HG03103 (cell line): ENCODE measurements around the gene NKAIN2.
"Not testable (repeated sequence)": the region's sequence is repeated elsewhere in the genome, so short reads cannot be mapped to it uniquely, and the experiment has no call there.

ENCODE experiments used
- ATAC-seq: cut with Tn5 transposase; IDR thresholded peaks from one replicate; pipeline ENCODE4 v1.9.1; 2021; ENCODE audit warnings: low read depth; ENCODE audit not compliant: unreplicated experiment

NKAIN2 gene

DNA sequence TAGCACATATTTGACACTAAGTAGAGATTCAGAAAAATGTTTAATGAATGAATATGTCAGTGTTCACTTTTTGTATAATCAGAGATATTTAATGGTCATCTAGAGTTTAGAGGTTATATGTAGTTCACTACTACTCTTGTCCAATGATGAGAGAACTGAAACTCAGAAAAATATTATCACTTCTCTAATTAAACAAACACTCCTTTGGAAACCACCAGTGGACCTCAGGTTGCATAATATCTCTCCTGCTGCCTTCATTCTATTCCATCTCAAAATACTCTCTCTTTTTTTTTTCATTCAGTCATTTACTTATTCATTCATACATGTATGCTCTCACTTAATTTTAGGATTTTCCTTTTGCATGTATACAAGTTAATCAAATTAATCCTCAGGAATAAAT lies 735.4 kb downstream of the NKAIN2 start:
- ATAC-seq: no peak

DNA sequence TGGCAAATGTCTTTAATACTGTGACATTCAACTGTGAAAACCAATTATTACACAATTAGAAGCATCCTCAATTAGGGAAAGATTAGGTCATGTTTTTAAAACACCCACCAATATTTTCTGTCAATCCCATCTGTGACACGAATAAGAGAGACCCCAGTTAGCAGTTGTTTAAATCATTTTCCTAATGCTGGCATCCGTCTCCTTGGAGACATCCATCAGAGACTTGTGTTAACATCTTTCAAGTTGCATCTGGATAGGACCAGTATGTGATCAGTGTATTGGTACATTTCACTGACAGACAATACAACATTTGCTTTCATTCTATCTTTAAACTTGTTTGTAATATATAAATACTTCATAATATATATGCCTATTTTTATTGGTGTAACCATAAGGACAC lies 737.9 kb downstream of the NKAIN2 start:
- no peak for ATAC-seq

DNA sequence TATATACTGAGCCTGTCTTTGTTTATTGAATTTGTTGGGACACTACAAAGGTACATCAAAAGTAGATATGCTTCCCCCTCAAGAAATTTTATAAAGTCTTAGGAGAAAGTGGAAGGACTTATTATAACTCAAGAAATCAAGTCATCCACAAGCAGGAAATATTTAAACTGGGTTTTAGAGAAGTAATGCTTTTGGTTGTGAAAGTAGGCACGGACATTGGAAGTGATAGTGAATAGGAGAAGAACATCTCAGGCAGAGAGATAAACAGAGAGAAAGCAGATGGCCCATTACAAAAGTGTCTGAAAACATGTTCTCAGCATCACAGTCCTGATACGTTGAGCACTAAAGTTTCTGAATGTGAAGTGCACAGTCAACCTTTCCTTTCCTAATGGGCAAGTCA lies 742.9 kb downstream of the NKAIN2 start:
- ATAC-seq: no peak

DNA sequence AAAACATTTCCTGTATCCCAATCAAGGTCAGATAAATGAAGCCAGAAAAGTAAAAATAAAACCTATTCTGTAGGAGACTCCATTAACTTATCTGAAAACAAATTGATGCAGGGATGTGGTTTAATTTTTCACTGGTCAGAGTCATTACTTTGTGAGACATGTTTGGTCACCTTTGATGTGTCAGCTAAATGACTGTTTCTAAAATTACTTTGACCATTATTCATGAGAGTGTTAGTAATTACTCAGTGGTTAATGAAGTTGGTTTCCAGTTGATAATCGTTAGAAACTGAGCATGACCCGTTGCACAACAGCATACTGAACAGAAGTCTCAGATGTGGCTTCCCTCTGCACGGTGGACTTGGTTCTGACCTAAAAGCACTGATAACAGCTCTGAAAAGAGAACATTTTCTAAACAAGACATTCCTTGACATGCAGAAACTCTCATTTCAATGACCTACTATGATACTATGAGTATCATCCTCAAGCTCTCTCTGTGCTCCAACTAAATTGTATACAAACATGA lies 748.1 kb downstream of the NKAIN2 start:
- no peak for ATAC-seq

DNA sequence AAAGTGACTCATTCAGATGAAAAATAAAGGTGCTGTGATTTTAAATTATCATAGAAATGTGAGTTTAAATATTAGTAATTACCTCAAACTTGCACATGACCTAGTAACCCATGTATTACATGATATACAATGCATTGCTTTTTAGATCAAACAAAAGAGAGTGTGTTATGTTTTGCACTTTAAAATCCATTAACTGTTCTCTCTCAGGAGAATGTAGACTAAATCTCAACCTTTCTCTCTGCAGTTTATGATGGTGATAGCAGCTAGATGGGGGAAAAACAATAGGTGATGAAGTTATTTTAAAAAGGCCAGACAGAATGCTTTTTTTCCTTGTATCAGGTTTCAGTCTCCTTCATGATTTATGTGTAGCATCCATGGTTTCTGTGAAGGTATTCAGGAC lies 754.2 kb downstream of the NKAIN2 start:
- ATAC-seq: no peak

DNA sequence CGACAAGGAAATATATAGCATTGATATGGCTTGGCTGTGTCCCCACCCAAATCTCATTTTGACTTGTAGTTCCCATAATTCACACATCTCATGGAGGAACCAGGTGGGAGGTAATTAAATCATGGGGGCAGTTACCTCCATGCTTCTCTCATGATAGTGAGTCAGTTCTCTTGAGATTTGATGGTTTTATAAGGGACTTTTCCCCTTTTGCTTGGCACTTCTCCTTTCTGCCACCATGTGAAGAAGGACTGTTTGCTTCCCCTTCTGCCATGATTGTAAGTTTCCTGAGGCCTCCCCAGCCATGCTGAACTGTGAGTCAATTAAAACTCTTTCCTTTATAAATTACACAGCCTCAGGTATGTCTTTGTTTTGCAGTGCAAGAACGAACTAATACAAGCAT lies 756.4 kb downstream of the NKAIN2 start:
- not testable (repeated sequence) for ATAC-seq

DNA sequence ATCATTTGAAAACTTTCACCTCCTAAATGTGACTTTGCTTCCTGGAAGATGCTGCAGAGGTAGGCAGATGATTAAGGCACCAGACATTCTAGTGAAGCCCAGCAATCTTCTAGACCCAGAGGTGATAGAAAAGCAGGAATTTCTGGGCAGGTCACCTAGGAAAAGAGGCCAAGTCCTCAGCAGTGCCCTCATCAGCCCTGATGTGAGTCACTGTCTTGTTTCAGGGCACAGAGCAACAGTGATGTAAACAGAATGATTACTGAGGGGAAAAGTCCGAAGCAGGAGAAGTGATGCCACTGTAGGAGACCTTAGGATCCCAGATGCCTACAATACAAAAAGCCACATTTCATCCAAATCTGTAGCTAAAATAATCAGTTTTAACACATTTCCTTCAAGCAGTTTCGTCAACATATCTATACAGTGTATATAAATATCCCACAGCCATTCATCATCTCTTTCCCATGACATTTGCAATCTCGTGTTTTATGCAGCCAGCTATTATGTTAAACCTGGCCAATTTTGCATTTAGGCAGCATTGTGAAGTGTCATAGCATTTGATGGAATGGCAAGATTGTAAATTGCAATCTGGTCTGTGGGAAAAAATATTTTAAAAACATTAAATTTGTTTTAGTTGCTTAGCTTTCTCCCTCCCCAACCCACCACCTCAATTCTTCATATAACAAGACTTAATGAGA lies 757.4 kb downstream of the NKAIN2 start:
- ATAC-seq: no peak

DNA sequence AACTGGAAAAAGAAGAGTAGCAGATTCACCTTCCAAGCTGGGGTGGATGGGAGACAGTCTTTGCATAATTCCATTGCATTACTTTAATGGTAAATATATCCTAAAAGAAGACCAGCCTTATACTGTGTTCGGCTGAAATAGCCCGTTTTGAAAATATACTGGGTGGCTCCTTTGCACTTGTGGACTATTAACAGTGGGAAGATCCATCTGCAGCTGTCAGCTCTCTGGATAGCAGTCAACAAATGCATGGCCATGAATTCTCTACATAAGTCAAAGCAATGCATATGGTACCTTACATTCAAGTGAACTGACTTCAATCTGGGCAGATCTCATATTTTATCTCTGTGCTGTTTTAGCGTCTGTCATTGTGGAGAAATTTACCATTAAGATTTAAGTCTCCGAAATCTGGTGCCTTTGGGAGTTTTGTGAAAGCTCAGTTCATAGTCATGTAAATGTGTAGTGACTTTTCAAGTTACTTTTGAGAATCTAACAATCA lies 758.0 kb downstream of the NKAIN2 start:
- no peak for ATAC-seq

DNA sequence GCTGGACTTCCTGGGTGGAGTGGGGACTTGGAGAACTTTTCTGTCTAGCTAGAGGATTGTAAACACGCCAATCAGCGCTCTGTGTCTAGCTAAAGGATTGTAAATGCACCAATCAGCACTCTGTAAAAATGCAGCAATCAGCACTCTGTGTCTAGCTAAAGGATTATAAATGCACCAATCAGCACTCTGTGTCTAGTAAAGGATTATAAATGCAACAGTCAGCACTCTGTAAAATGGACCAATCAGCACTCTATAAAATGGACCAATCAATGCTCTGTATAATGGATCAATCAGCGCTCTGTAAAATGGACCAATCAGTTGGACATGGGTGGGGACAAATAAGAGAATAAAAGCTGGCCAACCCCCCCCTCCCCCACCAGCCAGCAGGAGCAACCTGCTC lies 760.5 kb downstream of the NKAIN2 start:
- ATAC-seq: not testable (repeated sequence)

DNA sequence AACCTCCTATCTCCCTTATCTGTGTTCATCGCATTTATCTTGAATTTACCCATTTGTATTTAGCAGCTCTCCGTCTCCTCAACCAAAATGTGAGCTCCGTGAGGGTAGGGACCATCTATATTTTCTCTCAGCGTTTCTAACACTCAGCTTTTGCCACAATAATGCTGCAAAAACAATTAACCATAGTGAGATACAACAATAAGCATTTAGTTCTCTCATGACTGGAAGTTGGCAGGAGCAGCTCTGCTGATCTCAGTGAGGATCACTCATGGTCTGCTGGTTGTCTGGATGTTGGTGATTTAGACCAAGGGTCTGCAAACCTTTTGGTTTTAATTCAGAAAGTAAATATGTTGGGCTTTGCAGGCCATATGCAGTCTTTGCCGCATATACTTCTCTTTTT lies 763.7 kb downstream of the NKAIN2 start:
- ATAC-seq: no peak

DNA sequence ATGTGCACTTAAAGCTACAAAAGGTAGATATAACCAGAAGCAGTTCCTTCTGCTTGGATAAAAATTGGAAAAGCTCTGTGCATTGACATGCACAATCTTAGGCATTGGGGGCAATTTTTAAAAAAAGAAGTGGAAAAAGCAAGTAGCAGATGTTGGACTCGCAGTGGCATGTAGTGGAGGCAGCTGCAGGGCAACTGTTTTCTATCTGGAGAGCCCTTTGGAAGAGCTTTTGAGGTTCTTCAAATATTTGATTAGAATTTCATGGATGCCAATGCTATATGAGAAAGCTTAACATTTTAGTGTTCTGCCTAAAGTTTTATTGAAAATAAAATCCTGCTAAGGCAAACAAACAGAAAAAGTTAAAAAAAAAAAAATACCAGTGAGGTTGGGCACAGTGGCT lies 770.3 kb downstream of the NKAIN2 start:
- ATAC-seq: no peak

DNA sequence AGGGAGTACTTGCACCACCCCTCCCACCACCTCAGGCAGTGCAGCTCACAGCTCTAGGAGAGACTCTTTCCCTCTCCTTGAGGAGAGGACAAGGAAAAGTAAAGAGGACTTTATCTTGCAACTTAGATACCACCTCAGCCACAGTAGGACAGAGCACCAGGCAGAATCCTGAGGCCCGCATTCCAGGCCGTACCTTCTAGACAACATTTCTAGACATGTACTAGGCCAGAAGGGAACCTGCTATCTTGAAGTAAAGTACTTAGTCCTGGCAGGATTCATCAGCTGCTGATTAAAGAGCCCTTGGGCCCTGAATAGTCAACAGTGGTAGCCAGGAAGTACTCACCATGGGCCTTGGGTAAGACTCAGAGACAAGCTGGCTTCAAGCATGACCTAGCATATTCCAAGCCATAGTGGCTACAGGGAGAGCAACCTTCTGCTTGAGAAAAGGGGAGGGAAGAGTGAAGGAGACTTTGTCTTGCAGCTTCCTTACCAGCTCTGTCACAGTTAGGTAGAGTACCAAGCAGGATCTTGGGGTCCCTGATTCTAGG lies 774.1 kb downstream of the NKAIN2 start:
- ATAC-seq: no peak

DNA sequence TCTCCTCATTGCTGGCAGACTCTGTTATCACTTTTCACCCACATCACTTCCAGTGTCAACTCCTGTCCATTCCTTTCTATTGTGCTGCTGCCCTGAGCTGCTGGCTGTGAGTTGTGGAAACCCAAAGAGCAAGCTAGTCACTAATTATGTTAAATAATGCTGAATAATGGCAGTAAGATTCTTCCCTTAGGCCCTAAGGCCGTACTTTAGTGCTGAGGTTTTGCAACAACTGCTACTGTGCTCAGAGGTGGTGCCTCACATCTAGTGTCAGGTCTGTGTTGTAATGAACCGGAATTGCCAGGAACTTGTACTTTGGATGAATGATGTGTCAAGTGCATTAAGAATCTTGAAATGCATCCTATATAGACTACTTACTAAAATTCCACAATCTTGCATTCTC lies 786.3 kb downstream of the NKAIN2 start:
- ATAC-seq: no peak

DNA sequence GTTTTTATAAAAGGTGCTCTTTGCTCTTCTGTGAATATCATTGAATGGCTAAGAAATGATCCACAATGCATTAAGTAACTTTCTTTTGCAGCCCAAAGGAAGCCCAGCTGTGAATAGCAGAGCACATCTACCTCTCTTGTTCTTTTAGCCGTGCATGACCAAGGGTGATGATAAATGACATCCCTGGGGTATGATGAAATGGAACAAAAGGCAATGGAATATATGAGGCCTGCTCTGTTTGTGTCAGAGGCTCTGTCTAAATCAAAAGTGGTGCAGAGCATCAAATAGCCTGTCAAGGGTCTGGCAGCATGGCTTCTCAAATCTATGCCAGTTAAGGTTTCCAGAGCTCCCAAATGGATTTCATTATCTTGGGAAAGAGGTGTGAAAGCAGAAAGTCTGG lies 796.0 kb downstream of the NKAIN2 start:
- no peak for ATAC-seq

DNA sequence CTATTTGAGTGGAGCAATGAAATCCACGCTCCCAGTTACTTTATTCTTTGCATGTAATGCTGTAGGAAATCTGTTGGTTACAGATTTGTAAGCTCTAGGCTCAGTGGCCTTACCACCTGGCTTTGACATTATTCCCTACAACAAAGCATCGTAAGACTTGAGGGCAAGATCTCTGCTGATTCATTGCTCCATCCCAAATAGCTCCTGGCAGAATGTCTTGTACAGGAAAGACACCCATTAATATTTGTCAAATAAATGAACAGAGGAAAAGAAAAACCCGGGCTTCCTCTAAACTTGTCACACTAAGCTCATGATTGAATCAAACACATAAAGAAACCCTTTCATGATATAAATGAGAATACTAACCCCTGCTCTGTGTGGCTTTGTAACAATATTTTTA lies 801.1 kb downstream of the NKAIN2 start:
- ATAC-seq: no peak

DNA sequence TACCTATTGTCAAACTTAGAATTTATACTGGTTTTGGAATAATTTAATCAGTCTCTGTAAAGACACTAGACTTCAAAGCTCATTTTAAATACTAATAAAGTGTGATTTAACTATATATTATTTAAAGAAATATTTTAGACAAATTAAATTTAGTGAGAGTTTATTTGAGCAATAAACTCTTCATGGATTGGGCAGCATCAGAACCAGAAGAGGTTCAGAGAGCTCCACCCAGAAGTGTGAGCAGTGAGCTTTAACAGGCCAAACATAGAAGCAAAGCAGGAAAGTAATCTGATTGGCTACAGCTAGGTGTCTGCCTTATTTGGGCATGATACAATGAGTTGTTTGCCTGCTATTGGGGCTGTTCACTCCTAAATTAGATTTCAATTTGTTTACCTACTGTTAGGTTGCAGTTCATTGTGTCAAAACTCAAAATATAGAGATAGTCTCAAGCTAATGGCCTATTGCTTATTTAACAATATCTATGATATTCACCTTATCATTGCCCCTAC lies 803.5 kb downstream of the NKAIN2 start:
- no peak for ATAC-seq

DNA sequence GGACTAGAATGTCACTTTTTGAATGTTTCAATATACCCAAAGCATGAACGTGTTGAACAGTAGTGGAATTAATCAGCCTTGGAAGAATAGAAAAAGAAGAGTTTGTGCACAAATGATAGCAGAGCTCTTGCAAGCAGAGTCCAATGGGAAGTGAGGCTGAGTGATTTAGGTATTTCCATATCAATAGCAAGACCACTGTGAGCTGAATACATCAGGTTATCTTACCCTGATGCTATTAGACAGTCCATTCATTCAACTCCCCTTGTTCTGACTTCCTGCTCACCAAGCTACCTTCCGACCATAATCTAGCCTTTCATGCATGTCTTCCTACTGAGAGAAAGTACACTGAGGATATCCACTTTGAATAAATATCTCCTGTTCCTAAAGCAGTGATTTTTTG lies 809.4 kb downstream of the NKAIN2 start:
- ATAC-seq: no peak

DNA sequence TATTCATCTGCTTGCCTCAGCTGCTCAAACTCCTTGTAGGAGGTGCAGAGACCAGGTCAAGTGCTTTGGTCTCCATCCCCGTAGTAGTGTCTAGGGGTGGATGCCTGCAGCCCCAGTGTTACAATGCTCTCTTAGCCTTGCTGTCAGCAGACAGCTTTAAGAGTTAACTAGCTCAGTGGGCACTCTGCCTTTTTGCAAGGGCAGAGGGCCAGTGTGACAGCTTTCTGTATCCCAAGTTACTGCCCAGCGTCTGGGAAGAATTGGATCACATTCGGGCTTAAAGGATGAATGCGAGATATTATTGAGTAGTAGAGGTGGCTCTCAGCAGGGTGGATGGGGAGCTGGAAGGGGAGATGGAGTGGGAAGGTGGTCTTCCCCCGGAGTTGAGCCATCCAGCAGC lies 818.7 kb downstream of the NKAIN2 start:
- ATAC-seq: no peak

DNA sequence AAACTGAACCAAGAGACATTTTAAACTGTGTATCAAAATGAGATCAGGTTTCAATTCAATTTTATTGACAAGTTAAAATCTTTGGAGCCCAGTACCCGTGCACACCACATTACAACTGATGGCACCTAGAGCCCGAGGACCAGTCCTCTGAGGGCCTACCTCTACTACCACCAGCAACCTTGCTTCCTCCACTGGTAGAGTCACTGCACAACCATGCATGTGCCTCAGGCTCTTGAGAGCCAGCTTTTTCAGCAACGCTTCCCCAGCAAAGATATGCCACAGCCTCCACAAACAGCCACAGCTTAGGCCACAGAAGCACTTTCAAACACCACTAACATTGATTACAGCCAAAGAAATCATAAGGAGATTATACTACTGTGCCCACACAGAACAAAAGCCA lies 830.0 kb downstream of the NKAIN2 start:
- ATAC-seq: no peak

DNA sequence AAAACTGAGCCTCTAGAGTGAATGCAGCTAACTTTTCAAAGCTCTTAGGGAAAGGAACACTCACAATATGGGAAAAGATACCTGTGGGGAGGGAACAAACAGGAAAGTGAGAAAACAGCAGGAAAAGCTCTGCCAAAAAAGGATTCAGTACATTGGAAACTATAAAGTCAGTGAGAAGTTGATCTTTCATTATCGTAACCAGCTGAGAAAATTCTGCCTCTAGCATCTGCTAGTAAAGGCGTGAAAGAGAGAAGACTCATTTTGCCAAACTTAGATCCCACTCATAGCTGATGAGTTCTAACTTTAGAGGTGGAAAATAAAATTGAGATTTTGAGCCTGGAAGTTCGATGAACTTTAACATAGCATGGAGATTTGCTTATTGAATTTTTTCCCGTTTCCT lies 836.8 kb downstream of the NKAIN2 start:
- no peak for ATAC-seq

DNA sequence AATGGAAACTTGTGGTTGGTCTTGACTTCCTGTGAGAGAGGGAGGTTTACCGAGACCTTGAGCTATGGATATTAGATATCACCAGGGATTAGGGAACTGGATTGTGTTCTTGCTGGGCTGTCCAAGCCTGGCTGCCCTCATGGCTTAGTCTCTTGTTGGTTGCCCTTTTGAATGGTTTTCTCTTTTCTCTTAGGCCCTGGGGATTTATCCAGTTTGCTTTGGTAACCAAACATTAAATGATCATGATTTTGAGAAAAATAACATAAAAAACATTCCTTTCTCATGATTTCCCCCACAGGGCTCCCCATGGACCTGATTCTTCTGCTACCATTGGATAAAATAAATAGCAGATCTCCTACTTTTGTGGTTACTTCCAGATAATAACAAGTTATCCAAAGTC lies 852.2 kb downstream of the NKAIN2 start:
- no peak for ATAC-seq

DNA sequence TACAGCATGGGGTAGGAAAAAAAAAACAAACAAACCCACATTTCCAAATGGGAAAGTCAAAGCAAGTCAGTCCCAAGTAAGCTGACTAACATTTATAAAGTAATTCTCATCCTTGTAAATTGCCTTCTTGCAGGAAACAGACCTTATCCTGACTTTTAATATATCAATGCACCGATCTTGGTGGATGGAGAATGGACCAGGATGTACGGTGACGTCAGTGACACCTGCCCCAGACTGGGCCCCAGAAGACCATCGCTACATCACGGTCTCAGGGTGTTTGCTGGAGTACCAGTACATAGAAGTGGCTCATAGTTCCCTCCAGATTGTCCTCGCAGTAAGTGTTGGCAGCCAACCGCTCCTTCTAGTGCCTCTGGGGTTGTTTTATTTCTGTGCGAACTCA lies 854.4 kb downstream of the NKAIN2 start:
- ATAC-seq: no peak
